HG03095 (cell line): Measurements from ENCODE around the gene PLCL2.

ENCODE experiments used
- ATAC-seq: cut with Tn5 transposase; IDR thresholded peaks from one replicate; pipeline ENCODE4 v1.9.1; 2021; ENCODE audit warnings: moderate library complexity; ENCODE audit not compliant: unreplicated experiment

Gene PLCL2

GRCh38 chr3:16888785-16889607 lies 4.2 kb downstream of the PLCL2 start:
- peak; percentile 47 for ATAC-seq

GRCh38 chr3:16890597-16891333 lies 6.0 kb downstream of the PLCL2 start:
- no peak for ATAC-seq

GRCh38 chr3:16893618-16894200 lies 9.0 kb downstream of the PLCL2 start:
- ATAC-seq = no peak

GRCh38 chr3:16896094-16896627 lies 11.4 kb downstream of the PLCL2 start:
- ATAC-seq = no peak

- ATAC-seq = no peak
These were observed 12.1 kb downstream of the PLCL2 start for GRCh38 chr3:16896820-16897219.

- ATAC-seq = peak; percentile 64
These were observed 12.6 kb downstream of the PLCL2 start for GRCh38 chr3:16897254-16897926.

- no peak for ATAC-seq
These were observed 14.0 kb downstream of the PLCL2 start for GRCh38 chr3:16898595-16899395.

- ATAC-seq = no peak
These were observed 15.2 kb downstream of the PLCL2 start for GRCh38 chr3:16899919-16900318.

- ATAC-seq = no peak
These were observed 16.2 kb downstream of the PLCL2 start for GRCh38 chr3:16900779-16901440.

GRCh38 chr3:16904423-16905417 lies 20.0 kb downstream of the PLCL2 start:
- no peak for ATAC-seq

- no peak for ATAC-seq
These were observed 20.9 kb downstream of the PLCL2 start for GRCh38 chr3:16905704-16906103.

GRCh38 chr3:16906682-16907081 lies 21.9 kb downstream of the PLCL2 start:
- no peak for ATAC-seq

- peak; percentile 55 for ATAC-seq
These were observed 22.5 kb downstream of the PLCL2 start for GRCh38 chr3:16907243-16907642.

- no peak for ATAC-seq
These were observed 23.5 kb downstream of the PLCL2 start for GRCh38 chr3:16908016-16908807.

GRCh38 chr3:16908896-16909295 lies 24.1 kb downstream of the PLCL2 start:
- no peak for ATAC-seq

- no peak for ATAC-seq
These were observed 25.0 kb downstream of the PLCL2 start for GRCh38 chr3:16909802-16910201.

- ATAC-seq = no peak
These were observed 25.5 kb downstream of the PLCL2 start for GRCh38 chr3:16910207-16910606.

GRCh38 chr3:16911916-16912315 lies 27.2 kb downstream of the PLCL2 start:
- no peak for ATAC-seq
